GM23248 (cell line): ENCODE data around the gene AKAP12.

Experiments used
- EZH2 ChIP-seq: fragments of 200-600 bp; sonication (generic); IDR thresholded peaks from 2 replicates; pipeline ENCODE4 v1.6.1; 2018; ENCODE audit warnings: antibody characterized with exemption, mild to moderate bottlenecking; ENCODE audit not compliant: insufficient read depth, poor library complexity, severe bottlenecking
- EZH2phosphoT487 ChIP-seq: fragments of 200-600 bp; sonication (generic); IDR thresholded peaks from 2 replicates; pipeline ENCODE4 v1.6.1; 2018; ENCODE audit warnings: antibody characterized with exemption, moderate library complexity, mild to moderate bottlenecking, low read depth; ENCODE audit not compliant: insufficient read depth

- TF ChIP-seq EZH2phosphoT487 (no peak), EZH2 (no peak)
These were observed 15.7 kb upstream of the AKAP12 start for GRCh38 chr6:151224076-151224475.
